MM.1S (cell line): ENCODE measurements around the gene DCTN2.

ENCODE experiments used
- DNase-seq: peaks from one replicate; pipeline ENCODE4 v3.0.0-alpha.2; 2015
- H2AFZ ChIP-seq: fragments of 300-600 bp; sonication (generic); 2 replicates; pipeline ENCODE4 v1.6.0; 2016; ENCODE audit warnings: antibody characterized with exemption, low read length
- H3F3A ChIP-seq: fragments of 300-600 bp; sonication (generic); 2 replicates; pipeline ENCODE4 v1.6.1; 2016; ENCODE audit warnings: mild to moderate bottlenecking, antibody characterized with exemption, low read length, moderate library complexity, mixed read lengths; ENCODE audit not compliant: insufficient read depth
- H3K27ac ChIP-seq: fragments of 300-600 bp; sonication (generic); 2 replicates; pipeline ENCODE4 v1.5.1; 2016; ENCODE audit warnings: mild to moderate bottlenecking, low read length
- H3K27me3 ChIP-seq: fragments of 300-600 bp; sonication (generic); replicated peaks from 2 replicates; pipeline ENCODE4 v1.6.0; 2016; ENCODE audit warnings: low read length; ENCODE audit not compliant: insufficient read depth
- H3K36me3 ChIP-seq: fragments of 300-600 bp; sonication (generic); replicated peaks from 2 replicates; pipeline ENCODE4 v1.6.1; 2016; ENCODE audit warnings: mild to moderate bottlenecking, low read length, mixed read lengths; ENCODE audit not compliant: insufficient read depth
- H3K4me1 ChIP-seq: fragments of 300-600 bp; sonication (generic); 2 replicates; pipeline ENCODE4 v1.6.1; 2016; ENCODE audit warnings: low read length, mixed read lengths
- H3K4me2 ChIP-seq: fragments of 300-600 bp; sonication (generic); 2 replicates; pipeline ENCODE4 v1.6.0; 2016; ENCODE audit warnings: low read depth, low read length
- H3K4me3 ChIP-seq: fragments of 300-600 bp; sonication (generic); 2 replicates; pipeline ENCODE4 v1.5.1; 2016; ENCODE audit warnings: low read length, mixed read lengths
- H3K79me2 ChIP-seq: fragments of 300-600 bp; sonication (generic); 2 replicates; pipeline ENCODE4 v1.6.1; 2016; ENCODE audit warnings: mixed run types, low read length, mixed read lengths
- H3K9ac ChIP-seq: fragments of 300-600 bp; sonication (generic); 2 replicates; pipeline ENCODE4 v1.6.1; 2016; ENCODE audit warnings: low read length, mixed read lengths
- H3K9me2 ChIP-seq: fragments of 300-600 bp; sonication (generic); replicated peaks from 2 replicates; pipeline ENCODE4 v1.6.1; 2016; ENCODE audit warnings: mild to moderate bottlenecking, low read length, mixed read lengths; ENCODE audit not compliant: insufficient read depth
- H3K9me3 ChIP-seq: fragments of 300-600 bp; sonication (generic); replicated peaks from 2 replicates; pipeline ENCODE4 v1.6.1; 2016; ENCODE audit warnings: mild to moderate bottlenecking, low read length, mixed read lengths; ENCODE audit not compliant: insufficient read depth
- H4K20me1 ChIP-seq: fragments of 300-600 bp; sonication (generic); 2 replicates; pipeline ENCODE4 v1.6.1; 2016; ENCODE audit warnings: mild to moderate bottlenecking, low read length, moderate library complexity, mixed read lengths; ENCODE audit not compliant: insufficient read depth
- CTCF ChIP-seq: fragments of 300-600 bp; sonication (generic); IDR thresholded peaks from 2 replicates; pipeline ENCODE4 v1.5.1; 2016; ENCODE audit warnings: antibody characterized with exemption, low read length, mixed read lengths
- EZH2 ChIP-seq: fragments of 300-600 bp; sonication (generic); optimal IDR thresholded peaks from 2 replicates; pipeline ENCODE3; 2017; ENCODE audit warnings: low read depth, mild to moderate bottlenecking, antibody characterized with exemption, low read length, mixed read lengths
- EZH2phosphoT487 ChIP-seq: fragments of 300-600 bp; sonication (generic); IDR thresholded peaks from 2 replicates; pipeline ENCODE4 v1.6.1; 2018; ENCODE audit warnings: antibody characterized with exemption, low read length

DCTN2 gene

GRCh38 chr12:57558864-57559263 is 11.9 kb upstream of the DCTN2 start:
- no peaks in the 10 kb centered on the region for H3K4me1 ChIP-seq
- TF ChIP-seq EZH2phosphoT487 (no peak), CTCF (no peak), EZH2 (no peak)
- no peak overlapping the region for H3K9ac ChIP-seq
- no peak overlapping the region for H3K27ac ChIP-seq
- no peaks in the 10 kb centered on the region for H3K79me2 ChIP-seq
- no peaks in the 10 kb centered on the region for H3K9me3 ChIP-seq
- 0 out of 2 replicates have a peak, but pooled peaks cover 3% of the 10 kb centered on the region for H3K27me3 ChIP-seq
- H3K36me3 ChIP-seq: no peaks in the 10 kb centered on the region
- DNase-seq: no peak
- H3K9me2 ChIP-seq: no peaks in the 10 kb centered on the region
- no peak overlapping the region for H3K4me2 ChIP-seq
- H3F3A ChIP-seq: no peaks in the 10 kb centered on the region
- H3K4me3 ChIP-seq: no peak overlapping the region
- no peak overlapping the region for H2AFZ ChIP-seq
- no peaks in the 10 kb centered on the region for H4K20me1 ChIP-seq

GRCh38 chr12:57554897-57555296 is 7.9 kb upstream of the DCTN2 start:
- Histone ChIP-seq H3K4me3 (no peak overlapping the region), H3K9ac (no peak overlapping the region), H3K9me3 (no peaks in the 10 kb centered on the region), H3K9me2 (no peaks in the 10 kb centered on the region), H3K79me2 (no peaks in the 10 kb centered on the region), H3K36me3 (no peaks in the 10 kb centered on the region), H3K27me3 (peaks cover 4% of the 10 kb centered on the region), H4K20me1 (no peaks in the 10 kb centered on the region), H3K27ac (no peak overlapping the region), H3K4me2 (no peak overlapping the region), H3K4me1 (no peaks in the 10 kb centered on the region), H3F3A (no peaks in the 10 kb centered on the region), H2AFZ (no peak overlapping the region)
- TF ChIP-seq EZH2: no peak
- no peak for TF ChIP-seq CTCF
- TF ChIP-seq EZH2phosphoT487: no peak
- no peak for DNase-seq

GRCh38 chr12:57554453-57554852 is 7.5 kb upstream of the DCTN2 start:
- Histone ChIP-seq H3K9ac (no peak overlapping the region), H3K4me1 (no peaks in the 10 kb centered on the region), H2AFZ (no peak overlapping the region), H3K36me3 (no peaks in the 10 kb centered on the region), H3F3A (no peaks in the 10 kb centered on the region), H3K4me2 (no peak overlapping the region), H3K9me3 (no peaks in the 10 kb centered on the region), H3K9me2 (no peaks in the 10 kb centered on the region), H3K4me3 (no peak overlapping the region), H3K27me3 (peaks cover 6% of the 10 kb centered on the region), H3K27ac (no peak overlapping the region), H3K79me2 (no peaks in the 10 kb centered on the region), H4K20me1 (no peaks in the 10 kb centered on the region)
- no peak for TF ChIP-seq EZH2phosphoT487
- no peak for TF ChIP-seq CTCF
- no peak for TF ChIP-seq EZH2
- no peak for DNase-seq
